Spleen (tissue), 7 donors: ENCODE results near the gene ERI3.

ENCODE experiments used
- CTCF ChIP-seq, 11 experiments: fragments of 200-600 bp in 7 of 11; fragments of 450-650 bp in 4 of 11; sonication (generic) in 4 of 11; IDR thresholded peaks in 8 of 11; conservative IDR thresholded peaks in 3 of 11; 1 replicate in 7 of 11; 2 replicates in 4 of 11; pipeline versions ENCODE4 v1.4.0 to v1.8.0; 2016 to 2021; ENCODE audit warnings: antibody characterized with exemption in 11 of 11, inconsistent platforms in 4 of 11, mild to moderate bottlenecking in 1 of 11
- POLR2A ChIP-seq, 3 donors: fragments of 450-650 bp; IDR thresholded peaks; one replicate each; pipeline ENCODE4 v1.5.1; 2017; ENCODE audit warnings: antibody characterized with exemption in 3 of 3, mild to moderate bottlenecking in 1 of 3
- POLR2AphosphoS5 ChIP-seq, 3 donors: sonication (generic); formaldehyde crosslinking; IDR thresholded peaks; one replicate each; pipeline ENCODE4 v1.5.1; 2017; ENCODE audit warnings: antibody characterized with exemption in 3 of 3
- donor health status: DM: no; HTN: no; CAD: no; lungs with moderate emphysema.
- donor health status: DM: no; HTN: no; CAD: no.
- donor health status: DM: no; HTN: no; CAD: no.

GRCh38 chr1:44330935-44331334, 24.1 kb downstream of the ERI3 start:
- TF ChIP-seq CTCF (IDR thresholded peaks at IDR 0.05 in 8 of 11, conservative IDR thresholded peaks at IDR 0.05 in 3 of 11) (no peak), POLR2A (IDR thresholded peaks at IDR 0.05) (no peak), POLR2AphosphoS5 (IDR thresholded peaks at IDR 0.05) (no peak)
